GM12864 (cell line): ENCODE measurements around the gene GRAP2.

Source experiments
- DNase-seq: peaks from one replicate; pipeline ENCODE4 v3.0.0-alpha.2; 2011; ENCODE audit warnings: low read depth
- H3K4me3 ChIP-seq: 2 replicates; pipeline ENCODE4 v1.5.1; 2011; ENCODE audit warnings: mild to moderate bottlenecking, low read depth, low read length, control low read depth
- CTCF ChIP-seq: IDR thresholded peaks from 2 replicates; pipeline ENCODE4 v1.5.1; 2011; ENCODE audit warnings: low read depth, mild to moderate bottlenecking, moderate library complexity, low read length, control low read depth, inconsistent platforms; ENCODE audit errors: missing control alignments

The GRAP2 gene

GRCh38 chr22:40018051-40018450 is 117.2 kb downstream of the GRAP2 start:
- DNase-seq = no peak
- no peak overlapping the region for H3K4me3 ChIP-seq
- no peak for TF ChIP-seq CTCF

GRCh38 chr22:40019100-40019499 is 118.2 kb downstream of the GRAP2 start:
- DNase-seq = no peak
- no peak for TF ChIP-seq CTCF
- H3K4me3 ChIP-seq = no peak overlapping the region

GRCh38 chr22:40020956-40021355 is 120.1 kb downstream of the GRAP2 start:
- no peak overlapping the region for H3K4me3 ChIP-seq
- no peak for TF ChIP-seq CTCF
- no peak for DNase-seq

GRCh38 chr22:40021401-40022000 is 120.6 kb downstream of the GRAP2 start:
- no peak for DNase-seq
- TF ChIP-seq CTCF = no peak

GRCh38 chr22:40022536-40023240 is 121.8 kb downstream of the GRAP2 start:
- DNase-seq = no peak
- TF ChIP-seq CTCF = no peak
- no peak overlapping the region for H3K4me3 ChIP-seq

More at GRCh38 chr22:40021401-40022000, 120.6 kb downstream of the GRAP2 start:
- H3K4me3 ChIP-seq = no peak overlapping the region
